Heart left ventricle (tissue), 13 donors: ENCODE measurements around the gene SH3BGR.

ENCODE experiments used
- POLR2A ChIP-seq, 2 donors: fragments of 450-650 bp; IDR thresholded peaks; one replicate each; pipeline ENCODE4 v1.6.1; 2017; ENCODE audit warnings: antibody characterized with exemption in 2 of 2, mild to moderate bottlenecking in 2 of 2, moderate library complexity in 2 of 2
- TF ChIP-seq, protein P1 (sequence below), 12 donors: fragments of 200-600 bp; sonication (generic) in 4 of 12; IDR thresholded peaks; one replicate each; pipeline versions ENCODE4 v1.5.0 to v1.8.0; 2018 to 2022; ENCODE audit warnings: antibody characterized with exemption in 12 of 12, mild to moderate bottlenecking in 5 of 12
- donor health status: ischemic (EF 13 %, LVEDD 7.1; RV severe dilation, severe dysfunction).
- donor health status: DM: no; HTN: yes; CAD: no.
- donor health status: DM: no; HTN: no; CAD: no.
- donor health status: ischemic (EF 25% LVEDD 6.9; RV normal size, moderate dysfunction).
- donor health status: ischemic (EF 25% LVEDD 5.7; RV mildly dilated, moderate dysfunction).
- donor health status: ischemic (EF 35%, LVEDD 5.7; RV mildly dilated, moderate dysfunction).
- donor health status: nonischemic (EF 11% LVEDD 7.7; RV severe dilation, severe dysfunction).
- donor health status: DM: yes; HTN: yes; CAD: no.
- donor health status: PGD.
- donor health status: ischemic (EF 29% LVEDD 5.4; RV normal size, mild dysfunction).
- donor health status: nonischemic (EF 23%, LVEDD 6.1; RV moderate dilation, normal function).

DNA sequence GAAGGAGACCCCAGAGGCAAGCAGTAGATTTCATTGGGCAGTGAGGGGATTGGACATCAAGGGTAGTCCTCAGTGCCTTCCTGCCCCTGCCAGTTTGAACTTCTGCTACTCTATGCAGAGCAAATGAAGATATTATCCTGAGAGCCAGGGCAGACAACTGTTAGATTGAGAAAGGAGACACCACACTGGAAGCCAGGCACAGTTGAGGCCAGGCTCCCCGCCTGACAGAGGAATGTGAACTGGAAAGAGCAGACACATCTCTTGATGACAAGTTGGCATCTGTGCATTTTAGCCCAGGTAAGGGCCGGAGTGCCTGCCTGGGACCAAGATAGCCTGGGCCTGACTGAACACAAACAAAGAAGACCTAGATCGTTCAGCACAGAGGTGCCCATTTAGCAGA lies 16.0 kb downstream of the SH3BGR start:
- TF ChIP-seq, protein P1, sequence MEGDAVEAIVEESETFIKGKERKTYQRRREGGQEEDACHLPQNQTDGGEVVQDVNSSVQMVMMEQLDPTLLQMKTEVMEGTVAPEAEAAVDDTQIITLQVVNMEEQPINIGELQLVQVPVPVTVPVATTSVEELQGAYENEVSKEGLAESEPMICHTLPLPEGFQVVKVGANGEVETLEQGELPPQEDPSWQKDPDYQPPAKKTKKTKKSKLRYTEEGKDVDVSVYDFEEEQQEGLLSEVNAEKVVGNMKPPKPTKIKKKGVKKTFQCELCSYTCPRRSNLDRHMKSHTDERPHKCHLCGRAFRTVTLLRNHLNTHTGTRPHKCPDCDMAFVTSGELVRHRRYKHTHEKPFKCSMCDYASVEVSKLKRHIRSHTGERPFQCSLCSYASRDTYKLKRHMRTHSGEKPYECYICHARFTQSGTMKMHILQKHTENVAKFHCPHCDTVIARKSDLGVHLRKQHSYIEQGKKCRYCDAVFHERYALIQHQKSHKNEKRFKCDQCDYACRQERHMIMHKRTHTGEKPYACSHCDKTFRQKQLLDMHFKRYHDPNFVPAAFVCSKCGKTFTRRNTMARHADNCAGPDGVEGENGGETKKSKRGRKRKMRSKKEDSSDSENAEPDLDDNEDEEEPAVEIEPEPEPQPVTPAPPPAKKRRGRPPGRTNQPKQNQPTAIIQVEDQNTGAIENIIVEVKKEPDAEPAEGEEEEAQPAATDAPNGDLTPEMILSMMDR (IDR thresholded peaks at IDR 0.05) = no peak
- no peak for TF ChIP-seq POLR2A (IDR thresholded peaks at IDR 0.05)
